K562 (cell line): Measurements from ENCODE around the gene WWOX. TPM values are rescaled to one million over a fixed set of nuclear protein-coding genes. Genes with fewer than 3 reads are reported as not detected.

Experiments used
- ATAC-seq: fragments of 200-7000 bp; cut with Tn5 transposase; 3 replicates; pipeline ENCODE4 v1.9.1; 2020; ENCODE audit warnings: moderate library complexity
- BruUV-seq: library from RNA; stranded (reverse); fragments of 400-500 nt; replicated peaks from 2 replicates; lab custom pipeline; 2021; lab: Mats Ljungman, UMichigan
- CTCF ChIA-PET: fragments of 300-600 bp; formaldehyde crosslinking; extraction: SDS; loops from one replicate; lab custom pipeline; 2021; ENCODE audit warnings: low intra/inter-chr PET ratio; lab: Yijun Ruan, JAX
- POLR2A ChIA-PET: fragments of 300-600, 350-650 bp; sonication (Branson Sonifier 250); formaldehyde crosslinking; extraction: SDS; loops from one replicate; lab custom pipeline; 2021; ENCODE audit warnings: antibody characterized with exemption, inconsistent platforms; lab: Yijun Ruan, JAX
- DNase-seq, 4 experiments: peaks; one replicate each; pipeline versions ENCODE4 v3.0.0 to v3.0.0-alpha.2; 2011 to 2018; ENCODE audit warnings: low spot score in 3 of 4, mixed read lengths in 3 of 4; ENCODE audit errors: extremely low read depth in 1 of 4
- FAIRE-seq: peaks from 2 replicates; lab custom pipeline; 2011; peaks lifted over from hg19 to GRCh38; lab: Jason Lieb, UNC
- H2AFZ ChIP-seq: 2 replicates; pipeline ENCODE4 v1.6.0; 2011; ENCODE audit warnings: low read depth, low read length, control low read depth, inconsistent platforms
- H3K27ac ChIP-seq: fragments of 200-600 bp; 3 replicates; pipeline ENCODE4 v1.8.0; 2011; ENCODE audit warnings: low read depth, mild to moderate bottlenecking, control low read depth, inconsistent platforms, low read length, moderate library complexity, mixed read lengths; ENCODE audit errors: extremely low read depth
- H3K27me3 ChIP-seq, 2 experiments: fragments of 300-600 bp in 1 of 2; 2 replicates in 1 of 2; 3 replicates in 1 of 2; pipeline versions ENCODE4 v1.6.0 to v1.8.0; 2011; ENCODE audit warnings: inconsistent platforms in 2 of 2, low read length in 2 of 2, mild to moderate bottlenecking in 1 of 2, mixed read lengths in 1 of 2, moderate library complexity in 1 of 2; ENCODE audit not compliant: control insufficient read depth in 2 of 2, insufficient read depth in 2 of 2
- H3K36me3 ChIP-seq: fragments of 300-600 bp; 3 replicates; pipeline ENCODE4 v1.8.0; 2011; ENCODE audit warnings: mild to moderate bottlenecking, low read length, inconsistent platforms; ENCODE audit not compliant: control insufficient read depth, insufficient read depth
- H3K4me1 ChIP-seq, 2 experiments: fragments of 200-600 bp in 1 of 2; replicated peaks in 1 of 2; 2 replicates in 1 of 2; 3 replicates in 1 of 2; pipeline versions ENCODE4 v1.5.1 to v1.8.0; 2011; ENCODE audit warnings: inconsistent platforms in 2 of 2, low read length in 2 of 2, mild to moderate bottlenecking in 1 of 2, mixed read lengths in 1 of 2, moderate library complexity in 1 of 2; ENCODE audit not compliant: control insufficient read depth in 2 of 2, insufficient read depth in 2 of 2
- H3K4me2 ChIP-seq: 2 replicates; pipeline ENCODE4 v1.6.1; 2011; ENCODE audit warnings: low read length, control low read depth, inconsistent platforms, mixed read lengths; ENCODE audit not compliant: insufficient read depth
- H3K4me3 ChIP-seq: fragments of 200-600 bp; sonication (generic), shearing (Covaris generic); 2 replicates; pipeline ENCODE4 v1.5.1; 2016; ENCODE audit warnings: control low read depth, inconsistent platforms
- H3K79me2 ChIP-seq: fragments of 200-600 bp; 3 replicates; pipeline ENCODE4 v1.8.0; 2011; ENCODE audit warnings: low read length, inconsistent platforms; ENCODE audit not compliant: control insufficient read depth, insufficient read depth
- H3K9ac ChIP-seq, 2 experiments: 2 replicates each; pipeline versions ENCODE4 v1.6.0 to v1.6.1; 2011; ENCODE audit warnings: low read depth in 2 of 2, low read length in 2 of 2, control low read depth in 1 of 2, inconsistent platforms in 1 of 2, mild to moderate bottlenecking in 1 of 2, mixed read lengths in 1 of 2; ENCODE audit not compliant: insufficient read depth in 1 of 2
- H3K9me1 ChIP-seq: one replicate; pipeline ENCODE4 v1.6.0; 2011; ENCODE audit warnings: inconsistent platforms, mild to moderate bottlenecking, low read length, moderate library complexity; ENCODE audit not compliant: control insufficient read depth, insufficient read depth
- H3K9me3 ChIP-seq: replicated peaks from 2 replicates; pipeline ENCODE4 v1.5.1; 2011; ENCODE audit warnings: low read depth, low read length, inconsistent platforms; ENCODE audit not compliant: control insufficient read depth, insufficient read depth
- H4K20me1 ChIP-seq: replicated peaks from 2 replicates; pipeline ENCODE4 v1.6.1; 2011; ENCODE audit warnings: low read length, inconsistent platforms, mixed read lengths; ENCODE audit not compliant: control insufficient read depth, insufficient read depth
- DEAF1 ChIP-seq: fragments of 450-650 bp; formaldehyde crosslinking; IDR thresholded peaks from 2 replicates; pipeline ENCODE4 v1.4.0; 2020; ENCODE audit warnings: mild to moderate bottlenecking, moderate library complexity
- MTA1 ChIP-seq: fragments of 450-650 bp; IDR thresholded peaks from 2 replicates; pipeline ENCODE4 v1.6.1; 2017; ENCODE audit warnings: borderline replicate concordance
- NFIC ChIP-seq: fragments of 450-650 bp; IDR thresholded peaks from 2 replicates; pipeline ENCODE4 v1.6.1; 2017; ENCODE audit warnings: mild to moderate bottlenecking, inconsistent platforms
- SMARCA4 ChIP-seq: fragments of 450-650 bp; IDR thresholded peaks from 2 replicates; pipeline ENCODE4 v1.6.1; 2016
- ZNF146 ChIP-seq: IDR thresholded peaks from one replicate; pipeline ENCODE4 v1.6.1; 2018; ENCODE audit warnings: missing compliant biosample characterization; ENCODE audit not compliant: unreplicated experiment
- ZNF518B ChIP-seq: fragments of 250-450 bp; sonication (Bioruptor Pico); IDR thresholded peaks from 2 replicates; pipeline ENCODE4 v1.5.0; 2021; ENCODE audit warnings: mild to moderate bottlenecking, moderate library complexity
- WGBS: fragments of 100-300 bp; shearing (Covaris generic); methylation state at CpG from one replicate; pipeline ENCODE4 v1.1.6; 2016; ENCODE audit warnings: low coverage, mixed read lengths; ENCODE audit not compliant: insufficient coverage; ENCODE audit errors: missing lambda C conversion rate; 5-methylcytosine and 5-hydroxymethylcytosine counted together
- in situ Hi-C: fragments of 300-500 bp; cut with MboI; formaldehyde crosslinking; loops from 4 replicates; pipeline ENCODE4 v1.15.0; 2018; ENCODE audit warnings: inconsistent platforms, mixed read lengths
- intact Hi-C: fragments of 100-400 bp; cut with micrococcal nuclease; formaldehyde crosslinking; loops from 2 replicates; pipeline ENCODE4 v1.14.2; 2022
- polyA plus RNA-seq, 8 experiments: library from polyadenylated mRNA; depleted of rRNA in 4 of 8; stranded (reverse) in 5 of 8; unstranded in 3 of 8; fragments of >200 nt; fragmentation: Nextera tagmentation in 2 of 8; fragmentation: Illumina TruSeq in 1 of 8; extraction: Ambion mirVana in 2 of 8; extraction: Trizol in 1 of 8; gene quantifications; 2 replicates each; pipeline versions ENCODE4 v1.2.1 to v1.2.3, GENCODE V29; 2011 to 2014; ENCODE audit warnings: inconsistent platforms in 1 of 8, missing spikeins in 1 of 8
- total RNA-seq, 7 experiments: library from RNA; depleted of rRNA in 6 of 7; stranded (reverse); fragments of >200 nt in 6 of 7; fragmentation: Illumina TruSeq in 2 of 7; extraction: Trizol in 2 of 7; gene quantifications; 2 replicates each; pipeline versions ENCODE4 v1.2.1 to v1.2.3, GENCODE V29; 2011 to 2021; ENCODE audit warnings: low replicate concordance in 1 of 7

The WWOX gene
- total and polyA plus RNA-seq, 9 of the 15 experiments (the other 6 are each of a cell fraction or from before 2014, with no cell fraction given), result 1.6 to 22.7 (median 8.1) TPM

GRCh38 chr16:79171931-79172705 lies 1072.7 kb downstream of the WWOX start:
- H2AFZ ChIP-seq, result no peak overlapping the region
- BruUV-seq, result no TSS peak
- no peaks in the 10 kb centered on the region for H3K36me3 ChIP-seq
- 4% methylated on average over 15 of the region's 15 CpGs for WGBS
- H3K9me1 ChIP-seq, result no peaks in the 10 kb centered on the region
- no peak overlapping the region for H3K4me2 ChIP-seq
- intact Hi-C loops (no loop called here), in situ Hi-C loops (no loop called here)
- ChIA-PET CTCF (no interaction called here), POLR2A (interaction anchor here (0.7 kb wide), 1 partner anchor 13 kb away, joined by 3 read pairs; no protein-coding TSS in a partner anchor)
- DNase-seq, result no peak
- H3K4me1 ChIP-seq, result no peaks in the 10 kb centered on the region
- no peaks in the 10 kb centered on the region for H3K9me3 ChIP-seq
- no peaks in the 10 kb centered on the region; a peak in 2 of 5 replicates for H3K27me3 ChIP-seq
- no peak overlapping the region for H3K27ac ChIP-seq
- no peak overlapping the region for H3K9ac ChIP-seq
- ATAC-seq, result no peak
- peak; percentile 46; the same call in 1 of the 2 replicates for TF ChIP-seq NFIC
- no peak for TF ChIP-seq MTA1
- no peaks in the 10 kb centered on the region for H4K20me1 ChIP-seq
- H3K79me2 ChIP-seq, result no peaks in the 10 kb centered on the region
- no peak for FAIRE-seq
- H3K4me3 ChIP-seq, result no peak overlapping the region

- no peak for ATAC-seq
- no peaks in the 10 kb centered on the region for H3K79me2 ChIP-seq
- BruUV-seq, result no TSS peak
- H3K9me1 ChIP-seq, result no peaks in the 10 kb centered on the region
- WGBS, result 2% methylated on average over 4 of the region's 4 CpGs
- no peak for TF ChIP-seq DEAF1 (CRISPR knock-in tag)
- TF ChIP-seq SMARCA4, result no peak
- TF ChIP-seq ZNF518B, result no peak
- no peak for TF ChIP-seq ZNF146
- H3K9me3 ChIP-seq, result no peaks in the 10 kb centered on the region
- DNase-seq, result no peak
- H3K9ac ChIP-seq, result no peak overlapping the region
- in situ Hi-C loops, result no loop called here
- no peaks in the 10 kb centered on the region; a peak in 2 of 5 replicates for H3K27me3 ChIP-seq
- no peak overlapping the region for H3K27ac ChIP-seq
- intact Hi-C loops, result no loop called here
- FAIRE-seq, result no peak
- H3K4me1 ChIP-seq, result no peaks in the 10 kb centered on the region
- ChIA-PET POLR2A (no interaction called here), CTCF (no interaction called here)
- H3K36me3 ChIP-seq, result no peaks in the 10 kb centered on the region
- H3K4me3 ChIP-seq, result no peak overlapping the region
- H3K4me2 ChIP-seq, result no peak overlapping the region
- H4K20me1 ChIP-seq, result no peaks in the 10 kb centered on the region
- no peak overlapping the region for H2AFZ ChIP-seq
These were observed 1073.6 kb downstream of the WWOX start for GRCh38 chr16:79172976-79173500.
